GF-D8 (cell line): Measurements from ENCODE around the gene KLF17.
"Not testable (repeated sequence)": the region's sequence is repeated elsewhere in the genome, so short reads cannot be mapped to it uniquely, and the experiment has no call there.

Experiments
- DNase-seq: peaks from one replicate; lab custom pipeline; 2025; lab: John Stamatoyannopoulos, UW

The KLF17 gene

DNA sequence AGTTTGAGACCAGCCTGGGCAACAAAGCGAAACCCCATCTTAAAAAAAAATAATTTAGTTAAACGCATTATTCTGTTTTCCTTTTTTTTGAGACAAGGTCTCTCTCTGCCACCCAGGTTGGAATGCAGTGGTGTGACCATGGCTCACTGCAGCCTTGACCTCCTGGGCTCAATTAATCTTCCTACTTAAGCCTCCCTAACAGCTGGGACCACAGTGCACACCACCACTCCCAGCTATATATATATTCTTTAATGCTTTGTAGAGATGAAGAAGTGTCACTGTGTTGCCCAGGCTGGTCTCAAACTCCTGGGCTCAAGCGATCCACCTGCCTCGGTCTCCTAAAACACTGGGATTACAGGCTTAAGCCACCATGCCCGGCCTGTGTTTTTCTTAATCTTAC is 7.7 kb upstream of the KLF17 start:
- no peak for DNase-seq

DNA sequence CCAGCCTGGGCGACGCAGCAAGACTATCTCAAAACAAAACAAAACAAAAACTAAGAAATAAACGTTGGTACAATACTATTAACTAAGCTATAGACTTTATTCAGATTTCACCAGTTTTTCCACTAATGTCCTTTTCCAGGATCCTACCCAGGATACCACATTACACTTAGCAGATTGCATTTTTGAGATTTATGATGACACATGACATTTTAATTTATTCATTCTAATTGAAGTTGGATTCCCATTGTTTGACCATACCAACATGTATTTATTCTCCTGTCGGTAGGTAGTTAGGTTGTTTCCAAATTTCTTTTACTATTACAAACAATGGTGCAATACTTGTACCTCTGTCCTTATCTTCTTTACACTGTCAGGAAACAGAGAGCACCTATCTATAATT is 6.8 kb upstream of the KLF17 start:
- no peak for DNase-seq

DNA sequence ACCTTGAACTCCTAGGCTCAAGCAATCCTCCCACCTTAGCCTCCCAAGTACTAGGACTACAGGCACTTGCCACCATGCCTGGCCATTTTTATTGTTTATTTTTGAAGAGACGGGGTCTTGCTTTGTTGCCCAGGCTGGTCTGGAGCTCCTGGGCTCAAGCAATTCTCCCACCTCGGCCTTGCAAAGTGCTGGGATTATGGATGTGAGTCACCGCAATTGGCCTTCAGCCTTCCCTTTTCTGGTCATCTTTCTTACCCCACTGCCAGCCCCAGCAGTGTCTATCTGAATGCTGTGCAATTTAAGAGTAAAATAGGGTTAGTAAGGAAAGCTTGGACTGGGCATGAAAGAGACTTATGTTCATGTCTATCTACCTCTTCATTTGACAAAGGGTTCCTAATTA is 6.1 kb upstream of the KLF17 start:
- no peak for DNase-seq

DNA sequence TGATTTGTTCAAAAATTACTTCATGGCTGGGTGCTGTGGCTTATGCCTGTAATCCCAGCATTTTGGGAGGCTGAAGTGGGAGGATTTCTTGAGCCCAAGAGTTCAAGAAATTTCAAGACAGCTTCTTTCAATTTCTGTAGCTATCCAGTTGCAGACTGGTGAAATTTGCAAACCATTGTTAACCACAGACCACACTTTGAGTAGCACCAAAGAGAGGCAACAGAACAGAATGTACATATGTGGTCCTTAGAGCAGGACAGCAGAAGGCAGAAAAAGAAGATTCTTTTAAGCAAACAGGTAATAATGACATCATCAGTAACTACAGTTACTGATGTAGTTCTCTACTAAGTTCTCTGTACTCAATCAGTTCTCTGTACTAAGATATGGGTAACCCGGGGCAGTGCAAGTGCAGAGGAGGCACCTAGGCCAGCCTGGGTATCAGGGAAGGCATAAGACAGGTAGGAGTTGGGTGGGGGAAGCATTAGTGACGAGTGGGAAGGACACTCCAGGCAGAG is 5.5 kb upstream of the KLF17 start:
- no peak for DNase-seq

DNA sequence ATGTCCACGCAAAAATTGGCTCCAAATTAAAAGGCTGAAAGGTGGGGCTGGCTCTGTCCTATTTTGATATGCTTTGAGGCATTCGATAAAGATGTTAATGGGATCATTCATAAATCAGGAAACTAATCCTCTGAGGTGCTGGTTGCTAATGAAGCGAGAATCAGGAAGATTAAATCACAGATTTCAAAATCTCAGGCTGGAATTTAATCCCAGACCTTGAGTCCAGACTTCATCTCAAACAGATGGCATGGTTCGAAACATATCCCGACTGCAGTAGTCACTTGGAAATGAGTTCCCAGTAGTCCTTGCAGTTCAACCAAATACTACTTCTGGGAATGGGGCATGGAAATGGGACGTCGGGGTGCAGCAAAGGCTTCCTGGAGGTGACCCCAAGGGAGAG is 4.5 kb upstream of the KLF17 start:
- no peak for DNase-seq

DNA sequence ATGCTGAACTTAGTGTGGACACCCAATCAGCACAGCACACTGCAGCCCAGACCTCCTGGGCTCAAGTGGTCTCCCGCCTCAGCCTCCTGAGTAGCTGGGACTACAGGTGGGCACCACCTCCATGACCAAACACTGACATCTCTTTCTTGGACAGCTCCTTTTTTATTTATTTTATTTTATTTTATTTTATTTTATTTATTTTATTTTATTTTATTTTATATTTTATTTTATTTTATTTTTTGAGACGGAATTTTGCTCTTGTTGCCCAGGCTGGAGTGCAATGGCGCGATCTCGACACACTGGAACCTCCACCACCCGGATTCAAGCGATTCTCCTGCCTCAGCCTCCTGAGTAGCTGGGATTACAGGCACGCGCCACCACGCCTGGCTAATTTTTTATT is 1.3 kb upstream of the KLF17 start:
- DNase-seq = not testable (repeated sequence)

DNA sequence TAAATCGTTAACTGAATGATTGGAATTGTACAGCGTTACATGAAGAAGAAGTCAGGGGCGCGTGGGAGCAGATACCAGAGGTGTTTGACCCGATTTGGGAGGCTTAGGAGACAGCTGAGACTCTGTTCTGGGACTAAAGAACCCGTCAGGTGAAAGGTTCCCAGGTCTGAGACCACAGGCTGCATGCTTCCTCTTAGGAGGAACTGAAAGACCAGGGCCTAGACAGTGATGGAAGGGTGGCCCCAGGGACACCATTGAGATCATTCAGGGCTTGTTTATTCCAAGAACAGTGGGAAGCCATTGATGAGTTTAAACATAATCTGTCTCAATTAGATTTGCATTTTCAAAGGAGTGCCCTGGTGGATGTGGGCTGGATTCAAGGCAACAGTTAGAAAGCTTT is 904 bp downstream of the KLF17 start:
- DNase-seq = no peak

DNA sequence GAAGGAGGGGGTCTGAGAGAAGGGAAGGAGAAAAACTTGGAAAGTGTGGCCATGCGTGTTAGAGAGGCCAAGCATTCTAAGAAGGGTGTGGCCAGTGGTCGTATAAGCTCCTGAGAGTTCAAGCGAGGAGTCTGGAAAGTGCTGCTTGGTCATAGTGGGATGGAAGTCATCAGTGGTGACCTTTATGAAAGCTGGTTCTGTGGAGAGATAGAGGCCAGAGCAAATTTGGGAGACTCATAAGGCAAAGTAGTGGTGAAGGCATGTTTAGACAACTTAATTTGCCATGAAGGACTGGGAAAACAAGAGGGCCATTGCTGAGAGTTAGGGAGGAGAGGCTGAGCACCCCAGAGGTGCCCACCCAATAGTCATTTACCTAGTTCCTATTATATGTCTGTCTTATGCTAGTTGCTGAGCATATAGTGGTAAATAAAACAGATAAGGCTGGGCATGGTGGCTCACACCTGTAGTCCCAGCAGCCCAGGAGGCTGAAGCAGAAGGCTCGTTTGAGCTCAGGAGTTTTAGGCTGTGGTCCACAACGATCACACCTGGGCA is 1.9 kb downstream of the KLF17 start:
- DNase-seq = no peak

DNA sequence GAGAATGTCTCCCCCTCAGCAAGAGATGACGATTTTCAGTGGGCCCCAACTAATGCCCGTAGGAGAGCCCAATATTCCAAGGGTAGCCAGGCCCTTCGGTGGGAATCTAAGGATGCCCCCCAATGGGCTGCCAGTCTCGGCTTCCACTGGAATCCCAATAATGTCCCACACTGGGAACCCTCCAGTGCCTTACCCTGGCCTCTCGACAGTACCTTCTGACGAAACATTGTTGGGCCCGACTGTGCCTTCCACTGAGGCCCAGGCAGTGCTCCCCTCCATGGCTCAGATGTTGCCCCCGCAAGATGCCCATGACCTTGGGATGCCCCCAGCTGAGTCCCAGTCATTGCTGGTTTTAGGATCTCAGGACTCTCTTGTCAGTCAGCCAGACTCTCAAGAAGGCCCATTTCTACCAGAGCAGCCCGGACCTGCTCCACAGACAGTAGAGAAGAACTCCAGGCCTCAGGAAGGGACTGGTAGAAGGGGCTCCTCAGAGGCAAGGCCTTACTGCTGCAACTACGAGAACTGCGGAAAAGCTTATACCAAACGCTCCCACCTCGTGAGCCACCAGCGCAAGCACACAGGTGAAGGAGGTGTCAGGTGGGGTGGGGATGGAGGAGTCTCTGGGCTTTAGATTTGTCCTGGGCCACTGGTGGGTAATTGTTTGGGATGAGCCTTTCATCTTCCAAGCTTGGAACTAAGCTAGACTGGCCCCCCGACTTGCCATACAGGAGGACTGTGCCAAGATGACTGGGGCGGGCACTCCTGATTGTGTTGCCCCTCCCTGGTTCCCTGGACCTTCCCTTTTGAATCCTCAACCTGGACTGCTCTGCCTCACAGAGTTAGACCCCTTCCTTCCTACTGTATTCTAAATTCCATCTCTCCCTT is 11.2 kb downstream of the KLF17 start:
- no peak for DNase-seq

DNA sequence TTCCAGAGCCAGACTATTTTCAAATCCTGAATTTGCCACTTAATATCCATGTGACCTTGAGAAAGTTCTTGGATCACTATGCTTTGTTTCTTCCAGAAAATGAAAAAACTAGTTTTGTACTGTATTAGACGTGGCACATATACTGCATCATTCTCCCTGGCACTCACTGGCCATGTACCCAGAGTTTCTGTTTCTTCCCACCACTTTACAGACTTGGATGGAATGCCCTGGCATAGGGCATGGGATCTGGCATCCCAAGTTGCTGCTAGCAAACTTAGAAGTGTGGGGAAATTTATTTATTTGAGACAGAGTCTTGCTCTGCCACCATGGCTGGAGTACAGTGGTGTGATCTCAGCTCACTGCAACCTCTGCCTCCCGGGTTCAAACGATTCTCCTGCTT is 12.8 kb downstream of the KLF17 start:
- no peak for DNase-seq

DNA sequence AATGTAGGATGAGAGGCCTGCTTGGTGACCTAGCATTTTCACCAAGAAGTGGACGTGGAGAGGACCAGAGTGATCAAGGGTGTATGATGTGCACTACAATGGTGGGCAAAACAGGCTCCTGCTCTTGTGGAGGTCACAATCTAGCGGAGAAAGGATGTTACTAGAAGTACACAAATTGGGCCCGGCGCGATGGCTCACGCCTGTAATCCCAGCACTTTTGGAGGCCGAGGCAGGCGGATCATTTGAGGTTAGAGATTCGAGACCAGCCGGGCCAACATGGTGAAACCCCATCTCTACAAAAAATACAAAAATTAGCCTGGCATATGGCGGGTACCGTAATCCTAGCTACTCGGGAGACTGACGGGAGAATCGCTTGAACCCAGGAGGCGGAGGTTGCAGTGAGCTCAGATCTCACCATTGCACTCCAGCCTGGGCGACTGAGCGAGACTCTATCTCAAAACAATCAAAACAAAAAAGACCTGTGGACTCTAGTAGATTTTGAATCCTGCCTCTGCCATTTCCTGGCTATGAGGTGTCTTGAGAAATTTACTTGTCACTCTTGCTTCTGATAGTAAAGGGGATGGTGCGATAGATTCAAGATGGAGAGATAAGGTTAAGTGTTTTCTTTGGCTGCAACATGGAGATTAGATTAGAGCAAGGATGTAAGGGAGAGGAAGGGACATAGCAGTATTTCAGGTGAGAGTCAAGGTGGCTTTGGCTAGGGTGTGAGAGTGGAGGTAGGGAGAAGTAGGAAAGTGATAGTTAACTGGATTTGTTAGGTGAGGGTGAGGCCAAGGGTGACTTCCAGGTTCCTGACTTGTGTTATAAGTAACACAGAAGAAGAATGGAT is 15.7 kb downstream of the KLF17 start:
- no peak for DNase-seq

DNA sequence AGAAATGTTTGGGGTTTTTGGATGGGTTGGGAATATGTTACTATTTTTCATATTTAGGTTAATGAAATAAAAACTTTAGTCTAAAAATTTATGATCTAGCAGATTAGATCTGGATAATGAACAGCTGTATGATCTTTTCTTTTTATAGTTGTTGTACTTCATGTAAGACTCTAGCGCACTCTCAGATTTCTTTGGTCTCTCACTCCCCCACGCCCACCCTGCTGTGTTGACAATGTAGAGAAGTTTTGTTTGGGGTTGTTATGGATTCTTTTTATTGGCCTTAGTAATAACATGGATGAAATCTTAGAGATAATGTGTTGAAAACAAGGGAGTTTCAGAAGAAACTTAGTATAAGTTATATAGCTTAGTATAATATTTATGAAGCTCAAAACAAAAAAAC is 17.3 kb downstream of the KLF17 start:
- DNase-seq = no peak

DNA sequence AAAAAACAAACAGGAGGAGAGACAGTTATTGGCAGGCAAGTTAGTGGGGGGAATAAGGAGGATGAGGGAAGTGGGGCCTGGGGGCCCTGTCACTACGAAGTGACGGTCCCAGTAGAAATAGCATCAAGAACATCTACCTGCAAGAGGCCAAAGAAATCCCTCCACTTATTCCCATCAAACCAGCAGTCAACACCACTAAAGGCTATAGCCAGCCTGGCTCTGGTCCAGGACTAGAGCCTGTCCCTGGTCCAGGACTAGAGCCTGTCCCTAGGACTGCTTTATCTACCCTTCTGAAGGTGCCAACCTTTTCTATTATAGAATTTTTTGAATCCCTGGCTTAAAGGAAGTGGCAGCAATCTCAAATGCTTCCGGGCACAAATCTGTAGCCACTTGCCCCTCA is 19.6 kb downstream of the KLF17 start:
- DNase-seq = no peak

DNA sequence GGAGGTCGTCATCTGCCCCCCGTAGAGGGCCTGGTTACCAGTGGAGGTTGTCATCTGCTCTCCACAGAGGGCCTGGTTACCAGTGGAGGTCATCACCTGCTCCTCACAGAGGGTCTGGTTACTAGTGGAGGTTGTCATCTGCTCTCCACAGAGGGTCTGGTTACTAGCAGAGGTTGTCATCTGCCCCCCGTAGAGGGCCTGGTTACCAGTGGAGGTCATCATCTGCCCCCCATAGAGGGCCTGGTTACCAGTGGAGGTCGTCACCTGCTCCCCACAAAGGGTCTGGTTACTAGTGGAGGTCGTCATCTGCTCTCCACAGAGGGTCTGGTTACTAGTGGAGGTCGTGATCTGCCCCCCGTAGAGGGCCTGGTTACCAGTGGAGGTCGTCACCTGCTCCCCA is 20.9 kb downstream of the KLF17 start:
- DNase-seq = not testable (repeated sequence)

DNA sequence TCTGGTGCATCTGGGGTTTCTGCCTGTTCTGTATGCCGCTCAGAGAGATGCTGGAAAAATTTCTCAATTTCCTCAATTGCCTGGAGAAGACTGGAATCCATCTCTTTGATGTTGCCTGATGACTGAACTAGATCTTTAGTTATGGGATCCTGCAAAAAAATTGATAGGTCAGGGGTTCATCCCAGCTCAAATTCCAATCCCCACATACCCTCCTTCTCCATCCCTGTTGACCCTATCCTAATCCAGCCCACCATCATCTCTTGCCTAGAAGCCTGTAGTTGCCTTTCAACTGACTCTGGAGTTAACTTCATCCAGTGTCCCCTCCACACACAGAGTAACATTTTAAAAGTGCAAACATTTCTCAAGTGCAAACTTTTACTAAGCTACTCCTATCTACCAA is 22.9 kb downstream of the KLF17 start, which contains the start of gene KLF18:
Gene KLF18 (minus strand): TSS at position 101 of the 400 bp plus-strand sequence. CDS start 0 bp downstream, at position 101.
- DNase-seq = no peak

DNA sequence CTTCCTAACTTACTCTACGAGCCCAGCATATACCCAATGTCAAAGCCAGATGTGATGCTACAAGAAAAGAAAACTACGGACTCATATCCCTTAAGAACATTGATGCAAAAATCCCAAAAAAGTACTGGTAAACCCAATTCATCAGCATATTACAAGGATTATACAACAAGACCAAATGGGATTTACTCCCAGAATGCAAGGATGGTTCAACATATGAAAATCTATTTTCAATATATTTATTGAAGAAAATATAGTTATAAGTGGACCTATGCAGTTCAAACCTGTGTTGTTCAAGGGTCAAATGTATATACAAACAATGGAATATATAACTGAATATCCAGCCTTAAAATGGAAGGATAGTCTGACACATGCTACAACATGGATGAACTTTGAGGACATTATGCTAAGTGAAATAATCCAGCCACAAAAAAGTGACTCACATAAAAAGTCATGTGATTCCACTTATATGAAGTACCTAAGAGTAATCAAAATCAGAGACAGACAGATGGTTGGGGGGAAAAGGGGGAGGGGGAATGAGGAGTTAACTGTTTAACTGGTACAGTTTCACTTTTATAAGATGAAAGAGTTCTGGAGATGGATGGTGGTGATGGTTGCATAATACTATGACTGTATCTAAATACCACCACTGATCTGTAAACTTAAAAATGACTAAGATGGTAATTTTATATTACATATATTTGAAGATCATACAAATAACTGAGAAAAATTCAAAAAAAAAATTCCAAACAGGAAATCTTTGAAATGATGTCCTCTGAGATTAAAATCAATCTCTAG is 26.5 kb downstream of the KLF17 start:
- no peak for DNase-seq

DNA sequence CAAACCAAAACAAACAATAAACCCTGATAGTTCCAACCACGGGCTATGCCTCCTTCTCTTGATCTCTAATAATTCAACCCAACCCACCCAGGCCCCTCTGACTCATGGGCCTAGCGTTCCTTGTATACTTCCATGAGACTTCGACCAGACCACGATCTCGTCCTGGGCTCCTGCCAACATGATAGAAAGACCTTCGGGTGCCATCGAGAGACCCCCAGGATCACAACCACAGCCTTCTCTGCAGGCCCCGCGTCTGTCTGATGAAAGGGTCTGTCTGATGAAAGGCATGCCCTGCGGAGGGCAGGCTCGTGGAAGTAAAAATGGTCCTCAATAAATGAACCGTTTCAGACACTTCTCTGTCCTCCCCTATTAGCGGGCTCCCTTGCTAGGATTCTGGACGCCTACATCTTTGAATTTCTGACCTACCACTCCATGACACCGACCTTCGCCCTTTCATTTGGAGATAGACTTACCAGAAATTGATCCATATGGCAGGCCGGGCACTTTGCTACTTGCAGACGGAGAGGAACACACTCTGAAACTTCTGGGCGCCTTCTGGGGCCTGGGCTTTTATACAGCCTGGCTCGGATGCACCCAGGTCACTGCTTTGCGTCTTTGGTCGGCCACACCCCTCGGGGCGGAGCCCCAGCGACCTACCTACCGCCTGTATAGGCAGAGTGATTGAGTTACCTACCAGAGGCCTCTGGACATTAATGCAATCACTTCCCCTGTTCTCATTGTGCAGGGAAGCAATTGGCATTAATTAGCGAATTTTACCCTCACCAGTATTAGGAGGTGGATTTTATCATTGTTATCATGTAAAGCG is 28.1 kb downstream of the KLF17 start:
- no peak for DNase-seq

DNA sequence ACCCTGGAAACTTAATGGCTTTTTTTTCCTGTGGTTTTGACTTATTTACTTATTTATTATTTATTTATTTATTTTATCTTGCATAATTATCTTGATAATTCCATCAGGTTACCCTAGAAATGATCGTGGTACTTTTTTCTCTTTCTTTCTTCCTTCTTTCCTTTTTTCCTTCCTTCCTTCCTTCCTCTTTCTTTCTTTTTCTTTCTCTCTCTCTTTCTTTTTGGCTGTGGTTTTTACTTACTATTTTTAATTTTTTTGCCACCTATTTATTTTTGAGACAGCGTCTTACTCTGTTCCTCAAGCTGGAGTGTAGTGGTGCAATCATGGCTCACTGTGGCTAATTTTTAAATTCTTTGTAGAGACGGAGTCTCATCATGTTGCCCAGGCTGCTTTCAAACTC is 29.0 kb downstream of the KLF17 start:
- DNase-seq = no peak

DNA sequence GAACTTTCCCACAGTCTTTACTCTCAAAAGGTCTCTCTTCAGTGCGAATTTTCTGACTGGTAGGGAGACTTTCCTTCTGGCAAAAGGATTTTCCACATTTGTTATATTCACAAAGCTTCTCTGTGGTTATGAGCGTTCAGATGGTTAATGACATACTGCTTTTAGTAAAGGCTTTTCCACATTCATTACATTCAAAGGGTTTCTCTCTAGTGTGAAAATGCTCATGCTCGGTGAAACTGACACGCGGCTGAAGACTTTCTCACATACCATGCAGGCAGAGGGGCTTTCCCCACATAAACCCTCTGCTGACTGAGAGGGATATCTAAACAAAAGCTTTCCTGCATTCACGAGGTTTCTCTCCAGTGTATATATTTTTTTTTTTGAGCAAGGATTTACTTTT is 32.7 kb downstream of the KLF17 start:
- DNase-seq = no peak

DNA sequence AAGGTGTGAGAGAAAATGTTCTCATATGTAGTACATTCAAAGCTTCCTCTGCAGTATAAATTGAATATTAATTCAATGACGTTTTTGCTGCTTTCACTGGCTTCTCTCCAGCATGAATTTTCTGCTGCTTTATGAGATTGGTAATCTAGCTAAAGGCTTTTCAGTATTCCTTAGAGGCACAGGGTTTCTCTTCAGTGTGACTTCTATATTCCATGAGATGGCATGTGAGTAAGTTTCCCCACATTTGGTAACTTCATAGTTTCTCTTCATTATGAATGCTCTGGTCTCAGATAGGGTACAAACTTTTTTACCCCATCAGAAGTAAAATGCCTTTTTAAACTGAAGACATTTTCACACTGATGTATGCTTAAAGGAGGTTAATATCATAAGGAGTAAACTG is 33.2 kb downstream of the KLF17 start:
- DNase-seq = no peak

DNA sequence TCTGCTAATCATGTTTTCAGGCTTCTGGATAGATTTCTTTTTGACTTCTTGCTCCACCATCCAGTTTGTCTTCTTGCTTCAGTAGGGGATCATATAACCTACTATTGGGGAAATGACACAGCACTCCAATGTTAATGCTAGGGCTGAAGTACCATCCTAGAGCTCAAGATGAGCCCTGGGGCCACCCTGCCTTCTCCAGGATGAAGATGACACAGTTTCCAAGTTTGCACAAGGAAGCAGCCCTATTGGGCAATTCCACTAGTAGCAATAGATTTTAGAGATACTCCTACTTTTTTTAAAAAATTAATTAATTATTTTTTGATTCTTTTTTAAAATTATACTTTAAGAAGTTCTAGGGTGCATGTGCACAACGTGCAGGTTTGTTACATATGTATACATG is 34.1 kb downstream of the KLF17 start:
- no peak for DNase-seq
